COR-L47 (cell line): ENCODE results near the gene CSAG3.
"Not testable (repeated sequence)": the region's sequence is repeated elsewhere in the genome, so short reads cannot be mapped to it uniquely, and the experiment has no call there.

Experiments used
- DNase-seq: peaks from one replicate; lab custom pipeline; 2025; lab: John Stamatoyannopoulos, UW

The CSAG3 gene

DNA sequence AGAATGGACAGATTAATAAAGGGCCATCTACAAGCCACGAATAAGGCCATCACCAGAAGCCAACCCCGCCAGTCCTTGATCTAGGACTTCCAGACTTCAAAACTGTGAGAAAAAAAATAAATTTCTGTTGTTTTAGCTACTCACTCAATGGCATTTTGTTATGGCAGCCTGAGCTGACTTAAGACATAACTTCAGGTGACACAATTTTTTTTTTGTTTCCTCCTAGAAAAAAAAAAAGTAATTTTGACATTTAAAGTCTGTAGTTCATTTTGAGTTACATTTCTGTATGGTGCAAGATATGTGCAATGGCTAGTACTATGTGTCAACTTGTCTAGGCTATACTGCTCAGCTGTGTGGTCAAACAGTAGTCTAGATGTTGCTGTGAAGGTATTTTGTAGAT, at the start of gene CSAG3:
Gene CSAG3, plus strand, starts transcription at position 301 of the 400 bp plus-strand sequence.
- DNase-seq: not testable (repeated sequence)

- not testable (repeated sequence) for DNase-seq
These were observed 45.8 kb upstream of the CSAG3 start for GRCh38 chrX:152713195-152713594.

GRCh38 chrX:152713815-152714787, 44.9 kb upstream of the CSAG3 start, which contains the start of gene MAGEA2B:
MAGEA2B (plus strand) TSS chrX:152714628; CDS start chrX:152717107, 2,479 bp downstream.
- DNase-seq: not testable (repeated sequence)

DNA sequence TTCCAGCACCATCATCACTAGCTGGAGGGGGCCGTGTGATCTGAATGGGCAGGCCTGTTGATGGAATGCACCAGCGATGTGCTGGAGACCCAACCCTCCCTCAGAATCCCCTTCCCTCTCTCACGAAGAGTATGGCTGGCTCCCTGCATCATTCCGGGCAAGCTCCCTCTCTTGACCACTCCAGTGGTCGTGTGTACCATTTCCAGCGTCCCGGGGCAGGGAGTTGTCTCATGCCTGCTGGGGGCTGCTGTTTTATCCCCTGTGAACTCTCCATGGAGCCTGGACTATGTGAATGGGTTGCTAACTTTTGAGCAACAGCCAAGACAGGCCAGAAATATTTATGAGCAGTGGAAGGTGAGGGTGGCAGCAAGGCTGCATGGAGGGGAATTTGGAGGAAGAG, 33.6 kb upstream of the CSAG3 start:
- no peak for DNase-seq

DNA sequence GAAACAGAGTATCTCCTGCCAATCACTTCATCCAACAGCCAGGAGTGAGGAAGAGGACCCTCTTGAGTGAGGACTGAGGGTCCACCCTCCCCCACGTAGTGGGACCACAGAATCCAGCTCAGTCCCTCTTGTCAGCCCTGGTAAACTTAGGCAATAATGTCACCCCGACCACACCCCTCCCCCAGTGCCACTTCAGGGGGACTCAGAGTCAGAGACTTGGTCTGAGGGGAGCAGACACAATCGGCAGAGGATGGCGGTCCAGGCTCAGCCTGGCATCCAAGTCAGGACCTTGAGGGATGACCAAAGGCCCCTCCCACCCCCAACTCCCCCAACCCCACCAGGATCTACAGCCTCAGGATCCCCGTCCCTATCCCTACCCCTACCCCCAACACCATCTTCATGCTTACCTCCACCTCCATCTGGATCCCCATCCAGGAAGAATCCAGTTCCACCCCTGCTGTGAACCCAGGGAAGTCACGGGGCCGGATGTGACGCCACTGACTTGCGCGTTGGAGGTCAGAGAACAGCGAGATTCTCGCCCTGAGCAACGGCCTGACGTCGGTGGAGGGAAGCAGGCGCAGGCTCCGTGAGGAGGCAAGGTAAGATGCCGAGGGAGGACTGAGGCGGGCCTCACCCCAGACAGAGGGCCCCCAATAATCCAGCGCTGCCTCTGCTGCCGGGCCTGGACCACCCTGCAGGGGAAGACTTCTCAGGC, 25.6 kb upstream of the CSAG3 start, which contains the start of the genes CSAG1 and MAGEA12:
Gene CSAG1, minus strand, starts transcription at position 461 of the 715 bp plus-strand sequence. CDS start 1,261 bp downstream, outside the sequence.
Gene MAGEA12, plus strand, starts transcription at position 497 of the 715 bp plus-strand sequence. CDS start 2,405 bp downstream, outside the sequence.
- DNase-seq: peak; percentile 62

DNA sequence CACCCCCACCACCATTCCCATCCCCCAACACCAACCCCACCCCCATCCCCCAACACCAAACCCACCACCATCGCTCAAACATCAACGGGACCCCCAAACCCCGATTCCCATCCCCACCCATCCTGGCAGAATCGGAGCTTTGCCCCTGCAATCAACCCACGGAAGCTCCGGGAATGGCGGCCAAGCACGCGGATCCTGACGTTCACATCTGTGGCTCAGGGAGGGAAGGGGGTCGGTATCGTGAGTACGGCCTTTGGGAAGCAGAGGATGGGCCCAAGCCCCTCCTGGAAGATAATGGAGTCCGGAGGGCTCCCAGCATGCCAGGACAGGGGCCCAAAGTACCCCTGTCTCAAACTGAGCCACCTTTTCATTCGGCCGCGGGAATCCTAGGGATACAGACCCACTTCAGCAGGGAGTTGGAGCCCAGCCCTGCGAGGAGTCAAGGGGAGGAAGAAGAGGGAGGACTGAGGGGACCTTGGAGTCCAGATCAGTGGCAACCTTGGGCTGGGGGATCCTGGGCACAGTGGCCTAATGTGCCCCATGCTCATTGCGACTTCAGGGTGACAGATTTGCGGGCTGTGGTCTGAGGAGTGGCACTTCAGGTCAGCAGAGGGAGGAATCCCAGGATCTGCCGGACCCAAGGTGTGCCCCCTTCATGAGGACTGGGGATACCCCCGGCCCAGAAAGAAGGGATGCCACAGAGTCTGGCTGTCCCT, 24.7 kb upstream of the CSAG3 start:
- DNase-seq: not testable (repeated sequence)

DNA sequence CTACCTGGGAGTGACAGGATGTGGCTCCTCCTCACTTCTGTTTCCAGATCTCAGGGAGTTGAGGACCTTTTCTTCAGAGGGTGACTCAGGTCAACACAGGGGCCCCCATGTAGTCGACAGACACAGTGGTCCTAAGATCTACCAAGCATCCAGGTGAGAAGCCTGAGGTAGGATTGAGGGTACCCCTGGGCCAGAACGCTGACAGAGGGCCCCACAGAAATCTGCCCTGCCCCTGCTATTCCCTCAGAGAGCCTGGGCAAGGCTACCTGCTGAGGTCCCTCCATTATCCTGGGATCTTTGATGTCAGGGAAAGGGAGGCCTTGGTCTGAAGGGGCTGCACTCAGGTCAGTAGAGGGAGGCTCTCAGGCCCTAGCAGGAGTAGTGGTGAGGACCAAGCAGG, 23.9 kb upstream of the CSAG3 start:
- no peak for DNase-seq

- DNase-seq: no peak
These were observed 23.0 kb upstream of the CSAG3 start for GRCh38 chrX:152735860-152736511.

- DNase-seq: not testable (repeated sequence)
These were observed 22.5 kb upstream of the CSAG3 start for GRCh38 chrX:152736528-152736927.

GRCh38 chrX:152738560-152738959, 20.5 kb upstream of the CSAG3 start:
- no peak for DNase-seq

DNA sequence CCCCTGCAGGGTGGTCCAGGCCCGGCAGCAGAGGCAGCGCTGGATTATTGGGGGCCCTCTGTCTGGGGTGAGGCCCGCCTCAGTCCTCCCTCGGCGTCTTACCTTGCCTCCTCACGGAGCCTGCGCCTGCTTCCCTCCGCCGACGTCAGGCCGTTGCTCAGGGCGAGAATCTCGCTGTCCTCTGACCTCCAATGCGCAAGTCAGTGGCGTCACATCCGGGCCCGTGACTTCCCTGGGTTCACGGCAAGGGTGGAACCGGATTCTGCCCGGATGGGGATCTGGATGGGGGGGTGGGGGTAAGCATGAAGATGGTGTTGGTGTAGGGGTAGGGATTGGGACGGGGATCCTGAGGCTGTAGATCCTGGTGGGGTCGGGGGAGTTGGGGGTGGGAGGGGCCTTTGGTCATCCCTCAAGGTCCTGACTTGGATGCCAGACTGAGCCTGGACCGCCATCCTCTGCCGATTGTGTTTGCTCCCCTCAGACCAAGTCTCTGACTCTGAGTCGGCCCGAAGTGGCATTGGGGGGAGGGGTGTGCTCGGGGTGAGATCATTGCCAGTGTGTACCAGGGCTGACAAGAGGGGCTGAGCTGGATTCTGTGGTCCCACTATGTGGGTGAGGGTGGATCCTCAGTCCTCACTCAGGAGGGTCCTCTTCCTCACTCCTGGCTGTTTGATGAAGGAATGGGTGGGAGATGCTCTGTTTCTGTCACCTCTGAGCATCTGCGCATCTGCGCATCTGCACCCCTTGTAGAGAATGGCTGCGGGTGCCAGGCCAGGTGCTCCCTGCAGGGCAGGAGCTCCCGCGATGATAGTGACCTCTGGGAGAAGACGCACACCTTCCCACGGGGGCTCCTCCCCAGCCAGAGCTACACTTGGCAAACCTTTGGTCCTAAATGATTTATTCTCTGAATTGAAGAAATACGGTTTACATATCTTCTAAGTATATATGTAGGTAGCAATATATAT, 5.0 kb upstream of the CSAG3 start, which contains the start of gene MAGEA2:
Gene MAGEA2, minus strand, starts transcription at position 157 of the 965 bp plus-strand sequence. CDS start 2,479 bp downstream, outside the sequence.
- not testable (repeated sequence) for DNase-seq

- not testable (repeated sequence) for DNase-seq
These were observed 4.1 kb upstream of the CSAG3 start for GRCh38 chrX:152754871-152755270.

GRCh38 chrX:152759544-152759943, 526 bp downstream of the CSAG3 start:
- DNase-seq: not testable (repeated sequence)

- DNase-seq: not testable (repeated sequence)
These were observed 2.6 kb downstream of the CSAG3 start for GRCh38 chrX:152761582-152761981.

- not testable (repeated sequence) for DNase-seq
These were observed 7.5 kb downstream of the CSAG3 start for GRCh38 chrX:152766562-152766961.

DNA sequence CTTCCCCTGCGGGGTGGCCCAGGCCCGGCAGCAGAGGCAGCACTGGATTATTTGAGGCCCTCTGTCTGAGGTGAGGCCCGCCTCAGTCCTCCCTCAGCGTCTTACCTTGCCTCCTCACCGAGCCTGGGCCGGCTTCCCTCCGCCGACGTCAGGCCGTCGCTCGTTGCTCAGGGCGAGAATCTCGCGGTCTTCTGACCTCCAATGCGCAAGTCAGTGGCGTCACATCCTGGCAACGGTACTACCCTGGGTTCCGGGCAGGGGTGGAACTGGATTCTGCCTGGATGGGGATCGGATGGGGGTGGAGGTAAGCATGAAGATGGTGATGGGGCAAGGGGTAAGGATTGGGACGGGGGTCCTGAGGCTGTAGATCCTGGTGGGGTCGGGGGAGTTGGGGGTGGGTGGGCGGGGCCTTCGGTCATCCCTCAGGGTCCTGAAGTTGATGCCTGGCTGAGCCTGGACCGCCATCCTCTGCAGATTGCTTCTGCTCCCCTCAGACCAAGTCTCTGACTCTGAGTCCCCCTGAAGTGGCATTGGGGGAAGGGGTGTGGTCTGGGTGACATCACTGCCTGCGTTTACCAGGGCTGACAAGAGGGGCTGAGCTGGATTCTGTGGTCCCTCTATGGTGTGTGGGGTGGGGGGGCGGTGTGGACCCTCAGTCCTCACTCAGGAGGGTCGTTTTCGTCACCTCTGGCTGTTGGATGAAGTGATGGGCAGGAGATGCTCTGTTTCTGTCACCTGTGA, 10.7 kb downstream of the CSAG3 start, which contains the start of gene MAGEA6:
Gene MAGEA6, minus strand, starts transcription at position 141 of the 741 bp plus-strand sequence. CDS start 2,039 bp downstream, outside the sequence.
- not testable (repeated sequence) for DNase-seq

DNA sequence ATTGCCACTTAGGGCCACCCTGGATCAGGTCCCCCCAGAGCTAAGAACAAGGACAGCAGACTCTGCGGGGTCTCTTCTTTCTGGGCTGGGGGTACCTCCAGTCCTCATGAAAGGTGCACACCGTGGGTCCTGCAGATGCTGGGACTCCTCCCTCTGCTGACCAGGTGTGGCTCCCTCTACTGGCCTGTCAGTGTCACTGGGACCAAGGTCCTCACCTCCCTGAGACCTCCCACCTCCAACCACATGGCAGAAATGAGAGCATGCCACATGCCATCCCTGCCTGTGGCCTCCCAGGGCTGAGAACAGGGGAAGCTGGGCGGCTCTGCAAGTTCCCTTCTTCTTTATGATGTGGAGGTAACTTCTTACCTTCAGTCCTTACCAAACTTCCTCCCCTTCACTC, 28.0 kb downstream of the CSAG3 start:
- not testable (repeated sequence) for DNase-seq

DNA sequence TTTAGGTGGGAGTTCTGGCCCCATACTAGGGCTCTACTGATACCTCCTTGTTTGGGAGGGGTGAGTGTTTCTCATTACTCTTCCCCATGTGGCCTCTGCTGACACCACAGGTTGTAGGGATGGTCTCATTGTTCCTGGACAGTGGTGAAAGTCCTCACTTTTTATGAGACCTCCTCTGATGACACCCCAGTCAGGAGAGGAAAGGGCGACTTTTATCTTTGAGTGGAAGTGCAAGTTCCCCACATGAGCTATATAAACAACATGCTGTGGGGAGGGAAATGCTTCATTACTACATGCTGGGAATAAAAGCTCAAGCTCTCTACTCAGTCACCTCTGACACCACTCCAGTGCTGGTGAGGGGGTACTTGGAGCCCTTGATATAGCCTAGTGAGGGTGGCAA, 39.9 kb downstream of the CSAG3 start:
- no peak for DNase-seq

- no peak for DNase-seq
These were observed 47.0 kb downstream of the CSAG3 start for GRCh38 chrX:152806035-152806434.
